GM21717 (cell line): ENCODE data around the gene KDM1A.
"Not testable (repeated sequence)": the region's sequence is repeated elsewhere in the genome, so short reads cannot be mapped to it uniquely, and the experiment has no call there.

Experiments used
- ATAC-seq: cut with Tn5 transposase; IDR thresholded peaks from one replicate; pipeline ENCODE4 v1.9.1; 2021; ENCODE audit warnings: mild to moderate bottlenecking, moderate library complexity; ENCODE audit not compliant: unreplicated experiment

The KDM1A gene

DNA sequence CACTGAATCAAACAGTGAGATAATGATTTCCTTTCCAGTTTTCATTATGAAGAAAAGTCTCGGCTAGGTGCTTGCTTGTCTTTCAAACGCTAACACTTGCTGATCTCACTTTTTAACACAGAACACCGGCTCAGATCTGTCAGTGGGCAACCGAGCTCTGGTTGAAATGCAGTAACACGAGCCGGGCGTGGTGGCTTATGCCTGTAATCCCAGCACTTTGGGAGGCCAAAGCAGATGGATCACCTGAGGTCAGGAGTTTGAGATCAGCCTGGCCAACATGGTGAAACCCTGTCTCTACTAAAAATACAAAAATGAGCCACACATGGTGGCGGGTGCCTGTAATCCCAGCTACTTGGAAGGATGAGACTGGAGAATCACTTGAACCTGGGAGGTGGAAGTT is 9.2 kb upstream of the KDM1A start:
- ATAC-seq, result not testable (repeated sequence)

- ATAC-seq, result no peak
Measured at GRCh38 chr1:23013657-23014056, 5.6 kb upstream of the KDM1A start.

- no peak for ATAC-seq
Measured at GRCh38 chr1:23018661-23019093, 591 bp upstream of the KDM1A start.

DNA sequence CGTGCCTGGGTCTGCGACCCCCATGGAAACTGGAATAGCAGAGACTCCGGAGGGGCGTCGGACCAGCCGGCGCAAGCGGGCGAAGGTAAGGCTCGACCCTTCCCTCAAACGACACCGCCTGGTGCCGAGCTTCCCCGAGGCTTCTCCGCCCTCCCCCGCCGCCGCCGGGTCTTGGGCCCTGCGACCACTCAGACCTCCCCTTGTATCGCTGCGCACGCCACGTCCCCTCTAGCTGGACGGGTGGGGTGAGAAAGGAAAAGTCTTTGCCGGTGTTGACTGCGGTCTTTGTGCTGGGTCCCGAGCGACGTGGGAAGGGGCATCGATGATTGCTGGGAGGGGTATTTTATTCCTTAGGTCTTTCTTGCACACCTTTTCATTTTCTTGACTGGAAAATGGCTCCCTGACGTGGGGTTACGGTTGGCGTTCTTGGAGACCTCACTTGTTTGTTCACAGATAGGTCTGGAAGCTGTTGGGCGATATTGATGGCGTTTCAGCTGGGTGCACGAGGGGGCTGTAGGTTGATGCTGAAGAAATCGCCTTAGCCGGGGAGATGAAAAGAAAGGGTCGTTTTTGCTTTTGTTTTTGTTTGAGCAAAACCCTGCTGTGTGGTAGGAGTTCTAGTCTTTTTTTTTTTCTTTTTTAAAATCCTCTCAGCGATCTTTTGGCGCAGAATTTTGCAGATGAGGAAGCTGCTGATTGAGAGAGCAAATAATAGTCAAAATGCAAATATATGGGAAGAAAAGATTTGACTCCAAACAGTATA is 776 bp downstream of the KDM1A start:
- ATAC-seq, result no peak

GRCh38 chr1:23020706-23021405 is 1.6 kb downstream of the KDM1A start:
- no peak for ATAC-seq

DNA sequence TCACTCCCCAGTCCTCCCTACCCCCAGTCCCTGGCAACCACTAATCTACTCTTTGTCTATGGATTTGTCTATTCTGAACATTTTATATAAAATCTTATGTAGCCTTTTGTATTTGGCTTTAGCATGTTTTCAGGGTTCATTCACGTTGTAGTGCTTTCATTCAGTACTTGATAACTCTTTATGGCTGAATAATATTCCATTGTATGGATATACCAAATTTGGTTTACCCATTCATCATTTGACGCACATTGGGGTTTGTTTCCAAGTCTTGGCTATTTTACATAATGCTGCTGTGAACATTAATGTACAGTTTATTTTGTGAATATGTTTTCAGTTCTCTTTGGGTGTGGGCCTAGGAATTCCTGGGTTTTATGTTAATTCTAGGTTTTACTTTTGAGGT is 2.6 kb downstream of the KDM1A start:
- no peak for ATAC-seq

DNA sequence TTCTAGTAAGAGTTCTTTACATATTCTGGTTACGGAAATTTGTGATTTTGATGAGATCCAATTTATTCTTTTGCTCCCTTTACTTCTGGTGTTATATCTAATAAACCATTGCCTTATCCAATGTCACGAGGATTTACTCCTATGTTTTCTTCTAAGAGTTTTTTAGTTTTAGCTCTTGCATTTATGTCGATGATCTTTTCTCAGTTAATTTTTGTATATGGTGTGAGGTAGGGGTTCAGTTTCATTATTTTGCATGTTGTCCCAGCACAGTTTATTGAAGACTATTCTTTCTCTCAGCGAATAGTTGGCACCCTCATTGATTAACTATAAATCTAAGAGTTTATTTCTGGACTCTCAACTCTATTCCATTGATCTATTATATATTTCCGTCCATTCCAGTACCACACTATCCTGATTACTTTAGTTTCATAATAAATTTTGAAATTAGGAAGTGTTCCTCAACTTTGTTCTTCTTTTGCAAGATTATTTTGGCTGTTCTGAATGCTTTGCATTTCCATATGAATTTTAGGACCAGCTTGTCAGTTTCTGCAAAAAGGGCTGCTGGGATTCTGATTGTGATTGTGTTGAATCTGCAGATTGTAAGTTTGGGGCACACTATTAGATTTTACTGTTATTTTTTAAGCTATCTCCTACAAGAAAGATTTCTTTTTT is 4.0 kb downstream of the KDM1A start:
- no peak for ATAC-seq

DNA sequence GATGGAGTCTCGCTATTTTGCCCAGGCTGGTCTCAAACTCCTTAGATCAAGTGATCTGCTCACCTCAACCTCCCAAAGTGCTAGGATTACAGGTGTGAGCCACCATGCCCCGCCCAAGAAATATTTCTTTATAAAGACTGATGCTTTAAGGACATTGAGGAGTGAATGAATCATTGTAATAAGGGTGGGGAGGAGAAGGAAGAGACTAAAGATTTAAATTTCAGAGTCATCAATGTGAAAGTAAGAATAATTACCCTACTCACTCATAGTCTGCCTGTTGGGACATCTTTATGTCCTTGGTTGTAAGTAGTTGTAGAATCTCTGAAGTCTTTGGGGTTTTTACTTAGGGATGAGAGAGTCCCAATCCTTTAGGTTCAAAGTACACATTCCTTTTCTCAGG is 7.3 kb downstream of the KDM1A start:
- ATAC-seq, result no peak

- ATAC-seq, result no peak
Measured at GRCh38 chr1:23027352-23027907, 8.2 kb downstream of the KDM1A start.

DNA sequence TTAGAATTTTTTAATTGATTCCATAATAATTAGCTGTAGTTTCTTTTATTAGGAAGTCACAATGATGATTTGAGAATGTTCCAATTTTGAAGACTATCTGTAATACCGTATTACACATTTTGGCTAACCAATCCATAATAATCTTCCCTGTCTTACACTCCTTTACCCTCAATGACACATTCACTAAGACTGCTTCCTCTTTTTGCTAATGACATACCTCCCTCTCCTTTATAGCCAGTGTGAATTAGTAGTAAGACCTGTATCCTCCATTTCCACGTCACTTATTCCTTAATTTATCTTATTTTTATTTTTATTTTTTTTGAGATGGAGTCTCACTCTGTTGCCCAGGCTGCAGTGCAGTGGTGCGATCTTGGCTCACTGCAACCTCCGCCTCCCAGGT is 10.1 kb downstream of the KDM1A start:
- no peak for ATAC-seq

GRCh38 chr1:23035823-23036452 is 16.7 kb downstream of the KDM1A start:
- ATAC-seq, result no peak

GRCh38 chr1:23037081-23037740 is 17.9 kb downstream of the KDM1A start:
- no peak for ATAC-seq

DNA sequence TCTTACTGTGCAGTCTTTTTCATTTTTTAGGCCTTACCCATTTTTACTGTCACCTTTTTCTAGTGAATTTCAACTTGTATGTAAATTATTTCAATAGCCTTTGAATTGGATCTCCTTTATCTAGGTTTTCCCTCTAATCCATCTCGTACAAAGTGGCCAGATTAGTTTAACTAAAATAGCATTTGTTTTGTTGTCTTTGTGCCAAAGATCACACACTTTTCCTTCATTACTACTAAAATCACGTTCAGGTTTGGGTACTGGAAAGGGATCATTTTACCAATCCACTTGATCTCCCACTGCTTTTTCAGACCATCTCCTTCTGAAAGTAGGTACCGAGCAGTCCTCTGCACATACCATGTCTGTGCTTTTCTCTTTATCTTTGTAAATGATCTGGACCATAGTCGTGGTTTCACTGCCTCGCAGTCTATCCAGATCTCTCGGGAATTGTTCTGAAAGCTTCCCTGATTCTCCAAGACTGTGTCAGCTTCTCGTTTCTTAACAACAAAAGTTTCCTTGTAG is 20.1 kb downstream of the KDM1A start:
- ATAC-seq, result no peak

- no peak for ATAC-seq
Measured at GRCh38 chr1:23040509-23040908, 21.2 kb downstream of the KDM1A start.

GRCh38 chr1:23044035-23044434 is 24.8 kb downstream of the KDM1A start:
- ATAC-seq, result no peak

- no peak for ATAC-seq
Measured at GRCh38 chr1:23050201-23050600, 30.9 kb downstream of the KDM1A start.

DNA sequence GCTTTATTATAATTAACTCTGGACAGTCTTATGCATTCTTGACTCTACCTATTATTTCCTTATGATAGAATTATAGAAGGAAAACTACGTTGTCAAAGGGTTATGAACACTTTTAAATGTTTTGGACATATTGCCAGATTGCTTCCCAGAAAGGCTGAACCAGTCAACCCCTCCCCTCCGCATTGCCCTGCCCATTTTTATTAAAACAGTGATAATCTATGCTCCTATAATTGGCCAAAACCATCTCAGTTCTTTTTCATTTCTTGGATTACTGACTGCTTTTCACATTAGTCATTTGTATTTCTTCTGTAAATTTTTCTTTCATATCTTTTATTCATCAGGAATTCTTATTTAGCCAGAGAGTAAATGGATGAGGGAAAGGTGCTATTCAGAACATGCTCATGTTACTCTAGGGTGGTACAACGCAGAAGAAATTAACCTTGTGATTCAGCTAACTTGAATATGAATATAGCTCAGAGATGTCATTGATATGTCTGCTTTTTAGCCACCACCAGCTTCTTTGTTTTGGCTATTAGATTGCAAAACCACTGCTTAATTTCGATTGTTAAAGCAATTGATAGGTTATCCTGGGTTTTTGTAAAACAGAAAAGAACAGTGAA is 32.1 kb downstream of the KDM1A start:
- no peak for ATAC-seq

DNA sequence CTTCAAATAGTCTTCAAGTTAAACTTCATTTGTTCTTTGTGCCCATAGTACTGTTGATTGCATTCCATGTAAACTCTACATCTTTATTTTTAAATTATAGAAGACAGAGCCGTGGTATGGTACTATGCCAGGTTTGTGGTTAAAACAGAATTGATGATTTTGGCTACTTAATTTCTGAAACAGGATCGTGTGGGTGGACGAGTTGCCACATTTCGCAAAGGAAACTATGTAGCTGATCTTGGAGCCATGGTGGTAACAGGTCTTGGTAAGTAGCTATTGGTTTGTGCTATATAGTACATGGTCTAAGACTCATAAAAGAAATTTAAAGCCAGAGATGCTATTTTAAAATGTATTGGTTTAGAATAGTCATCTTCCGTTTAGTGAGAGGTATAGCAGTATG is 38.0 kb downstream of the KDM1A start:
- ATAC-seq, result no peak

DNA sequence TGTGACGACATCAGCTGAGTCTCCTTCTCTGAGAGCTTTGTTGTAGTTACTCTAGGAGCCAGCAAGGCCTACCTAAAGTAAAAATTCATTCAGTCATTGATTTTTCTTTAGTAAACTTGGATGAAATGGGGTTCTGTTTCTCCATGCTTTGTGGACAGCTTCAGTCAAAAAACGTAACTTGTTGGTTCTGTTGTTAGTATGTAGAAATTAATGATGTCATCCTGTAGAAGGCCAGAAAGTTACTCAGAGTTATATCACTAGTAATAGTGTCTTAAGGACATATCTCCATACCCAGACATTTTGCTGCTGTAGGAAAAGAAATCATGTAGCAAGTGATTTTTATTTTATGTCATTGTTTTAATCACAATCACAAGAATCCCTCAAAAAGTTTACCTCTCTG is 43.0 kb downstream of the KDM1A start:
- no peak for ATAC-seq

DNA sequence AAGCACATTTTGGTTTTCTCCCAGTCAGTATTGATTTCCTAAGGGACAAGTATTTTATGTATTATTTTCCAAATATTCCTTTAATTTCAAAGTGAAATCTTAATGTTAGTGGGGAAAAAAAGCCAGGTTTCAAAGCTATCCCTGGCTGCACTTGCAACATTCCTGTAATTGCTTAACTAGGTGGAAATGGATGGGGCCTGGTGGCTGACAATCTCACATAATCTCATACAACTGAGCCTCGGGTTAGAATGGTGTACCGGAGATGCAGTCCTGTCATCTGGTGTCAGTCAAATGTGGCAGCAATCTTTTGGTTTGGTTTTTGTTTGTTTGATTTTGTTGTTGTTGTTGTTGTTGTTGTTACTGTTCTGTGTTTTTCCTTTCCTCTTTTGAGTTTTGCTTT is 46.1 kb downstream of the KDM1A start:
- no peak for ATAC-seq
